NCI-H82 (cell line): ENCODE measurements around the gene CDH13.

ENCODE experiments used
- DNase-seq: peaks from one replicate; lab custom pipeline; 2025; lab: John Stamatoyannopoulos, UW

The CDH13 gene

GRCh38 chr16:82999711-83000110 lies 372.9 kb downstream of the CDH13 start:
- DNase-seq, result no peak

GRCh38 chr16:83002351-83003334 lies 375.9 kb downstream of the CDH13 start:
- DNase-seq, result no peak

- no peak for DNase-seq
These were observed 378.3 kb downstream of the CDH13 start for GRCh38 chr16:83004868-83005652.

- no peak for DNase-seq
These were observed 378.9 kb downstream of the CDH13 start for GRCh38 chr16:83005653-83006160.

GRCh38 chr16:83010776-83011720 lies 384.3 kb downstream of the CDH13 start:
- no peak for DNase-seq

GRCh38 chr16:83011939-83012338 lies 385.2 kb downstream of the CDH13 start:
- no peak for DNase-seq

- DNase-seq, result no peak
These were observed 386.3 kb downstream of the CDH13 start for GRCh38 chr16:83013071-83013470.

- DNase-seq, result no peak
These were observed 393.2 kb downstream of the CDH13 start for GRCh38 chr16:83019963-83020362.

GRCh38 chr16:83021045-83021444 lies 394.3 kb downstream of the CDH13 start:
- DNase-seq, result no peak

- no peak for DNase-seq
These were observed 395.0 kb downstream of the CDH13 start for GRCh38 chr16:83021746-83022145.

- no peak for DNase-seq
These were observed 396.2 kb downstream of the CDH13 start for GRCh38 chr16:83023011-83023410.

GRCh38 chr16:83023640-83024039 lies 396.9 kb downstream of the CDH13 start:
- no peak for DNase-seq

- no peak for DNase-seq
These were observed 401.2 kb downstream of the CDH13 start for GRCh38 chr16:83027973-83028372.

- no peak for DNase-seq
These were observed 402.7 kb downstream of the CDH13 start for GRCh38 chr16:83029467-83029866.

- DNase-seq, result no peak
These were observed 404.8 kb downstream of the CDH13 start for GRCh38 chr16:83031524-83031923.

- no peak for DNase-seq
These were observed 410.3 kb downstream of the CDH13 start for GRCh38 chr16:83037102-83037501.

- no peak for DNase-seq
These were observed 411.1 kb downstream of the CDH13 start for GRCh38 chr16:83037884-83038283.

GRCh38 chr16:83040174-83040573 lies 413.4 kb downstream of the CDH13 start:
- DNase-seq, result no peak

GRCh38 chr16:83044589-83044988 lies 417.8 kb downstream of the CDH13 start:
- no peak for DNase-seq

- no peak for DNase-seq
These were observed 419.0 kb downstream of the CDH13 start for GRCh38 chr16:83045790-83046189.

- DNase-seq, result no peak
These were observed 419.9 kb downstream of the CDH13 start for GRCh38 chr16:83046664-83047063.

- no peak for DNase-seq
These were observed 424.7 kb downstream of the CDH13 start for GRCh38 chr16:83051451-83051850.
